HepG2 (cell line): Measurements from ENCODE around the gene C20orf144. TPM values are rescaled to one million over a fixed set of nuclear protein-coding genes. Genes with fewer than 3 reads are reported as not detected.

Experiments used
- ATAC-seq: fragments of 200-7000 bp; cut with Tn5 transposase; 3 replicates; pipeline ENCODE4 v1.9.1; 2020; ENCODE audit warnings: mild to moderate bottlenecking, moderate library complexity
- BruUV-seq: library from RNA; stranded (reverse); fragments of 400-500 nt; replicated peaks from 2 replicates; lab custom pipeline; 2021; lab: Mats Ljungman, UMichigan
- CTCF ChIA-PET: fragments of 300-600 bp; formaldehyde crosslinking; extraction: SDS; loops from one replicate; lab custom pipeline; 2021; ENCODE audit warnings: low total read pairs, inconsistent platforms, low intra/inter-chr PET ratio; lab: Yijun Ruan, JAX
- POLR2A ChIA-PET: fragments of 350-600 bp; sonication (Branson Sonifier 250); formaldehyde crosslinking; loops from one replicate; lab custom pipeline; 2020; ENCODE audit warnings: antibody characterized with exemption, inconsistent platforms; lab: Yijun Ruan, JAX
- DNase-seq: peaks from one replicate; pipeline ENCODE4 v3.0.0-alpha.2; 2015; ENCODE audit warnings: low spot score
- FAIRE-seq: peaks from 3 replicates; lab custom pipeline; 2011; peaks lifted over from hg19 to GRCh38; lab: Jason Lieb, UNC
- H2AFZ ChIP-seq: one replicate; pipeline ENCODE4 v1.6.1; 2011; ENCODE audit warnings: low read length, inconsistent platforms
- H3K27ac ChIP-seq: fragments of 300-600 bp; 3 replicates; pipeline ENCODE4 v1.8.0; 2011; ENCODE audit warnings: mixed run types, mild to moderate bottlenecking, mixed read lengths, low read length, inconsistent platforms; ENCODE audit not compliant: insufficient read depth; ENCODE audit errors: extremely low read length
- H3K27me3 ChIP-seq, 2 experiments: fragments of 200-600 bp in 1 of 2; 2 replicates in 1 of 2; 3 replicates in 1 of 2; pipeline versions ENCODE4 v1.6.0 to v1.8.0; 2011; ENCODE audit warnings: low read length in 2 of 2, mild to moderate bottlenecking in 2 of 2, moderate library complexity in 2 of 2, inconsistent platforms in 1 of 2; ENCODE audit not compliant: insufficient read depth in 2 of 2, control insufficient read depth in 1 of 2
- H3K36me3 ChIP-seq, 2 experiments: fragments of 200-600 bp in 1 of 2; replicated peaks in 1 of 2; 2 replicates in 1 of 2; 3 replicates in 1 of 2; pipeline versions ENCODE4 v1.5.1 to v1.8.0; 2011; ENCODE audit warnings: low read length in 2 of 2, inconsistent platforms in 1 of 2; ENCODE audit not compliant: insufficient read depth in 2 of 2, control insufficient read depth in 1 of 2
- H3K4me1 ChIP-seq: 2 replicates; pipeline ENCODE4 v1.5.1; 2012; ENCODE audit warnings: low read length, inconsistent platforms; ENCODE audit not compliant: insufficient read depth
- H3K4me2 ChIP-seq: 2 replicates; pipeline ENCODE4 v1.6.0; 2011; ENCODE audit warnings: low read depth, low read length, inconsistent platforms
- H3K4me3 ChIP-seq, 3 experiments: fragments of 200-600 bp in 1 of 3; sonication (generic), shearing (Covaris generic) in 1 of 3; replicated peaks in 1 of 3; 2 replicates each; pipeline ENCODE4 v1.5.1; 2011 to 2016; ENCODE audit warnings: low read length in 3 of 3, inconsistent platforms in 2 of 3, low read depth in 2 of 3, mild to moderate bottlenecking in 2 of 3, control low read depth in 1 of 3, mixed read lengths in 1 of 3; ENCODE audit not compliant: insufficient read depth in 1 of 3
- H3K79me2 ChIP-seq: one replicate; pipeline ENCODE4 v1.6.1; 2011; ENCODE audit warnings: low read length, inconsistent platforms; ENCODE audit not compliant: insufficient read depth
- H3K9ac ChIP-seq: 2 replicates; pipeline ENCODE4 v1.6.0; 2011; ENCODE audit warnings: mild to moderate bottlenecking, low read depth, low read length, inconsistent platforms; ENCODE audit not compliant: insufficient read depth
- H3K9me3 ChIP-seq: 2 replicates; pipeline ENCODE4 v1.5.1; 2012; ENCODE audit warnings: mild to moderate bottlenecking, low read length
- H4K20me1 ChIP-seq: 2 replicates; pipeline ENCODE4 v1.6.0; 2011; ENCODE audit warnings: inconsistent platforms, mild to moderate bottlenecking, low read length, moderate library complexity; ENCODE audit not compliant: insufficient read depth
- BCL6 ChIP-seq: IDR thresholded peaks from 2 replicates; pipeline ENCODE4 v1.6.1; 2016; ENCODE audit warnings: missing genetic modification reagents, missing compliant biosample characterization
- CHD4 ChIP-seq: fragments of 200-600 bp; sonication (generic); IDR thresholded peaks from 2 replicates; pipeline ENCODE4 v1.7.0; 2017; ENCODE audit warnings: mild to moderate bottlenecking, low read length, borderline replicate concordance
- FOSL2 ChIP-seq: sonication (generic); formaldehyde crosslinking; IDR thresholded peaks from 2 replicates; pipeline ENCODE4 v1.4.0; 2020; ENCODE audit warnings: missing genetic modification reagents
- HDAC1 ChIP-seq: sonication (generic); formaldehyde crosslinking; IDR thresholded peaks from 2 replicates; pipeline ENCODE4 v1.5.1; 2020; ENCODE audit warnings: mild to moderate bottlenecking, missing genetic modification reagents
- HMG20A ChIP-seq: IDR thresholded peaks from 2 replicates; pipeline ENCODE4 v1.6.1; 2016; ENCODE audit warnings: borderline replicate concordance
- IRF2 ChIP-seq: IDR thresholded peaks from 2 replicates; pipeline ENCODE4 v1.6.1; 2018; ENCODE audit warnings: missing genetic modification reagents, missing compliant biosample characterization
- NCOA2 ChIP-seq: sonication (generic); formaldehyde crosslinking; IDR thresholded peaks from 2 replicates; pipeline ENCODE4 v1.8.0; 2022; ENCODE audit warnings: inconsistent platforms
- NR2F2 ChIP-seq: IDR thresholded peaks from 2 replicates; pipeline ENCODE4 v1.6.1; 2012; ENCODE audit warnings: low read depth, inconsistent platforms, borderline replicate concordance
- RELA ChIP-seq: sonication (generic); formaldehyde crosslinking; IDR thresholded peaks from 2 replicates; pipeline ENCODE4 v1.4.0; 2020; ENCODE audit warnings: missing genetic modification reagents
- RXRA ChIP-seq: sonication (generic); formaldehyde crosslinking; IDR thresholded peaks from 2 replicates; pipeline ENCODE4 v1.5.1; 2020; ENCODE audit warnings: missing genetic modification reagents
- SALL1 ChIP-seq: sonication (generic); formaldehyde crosslinking; IDR thresholded peaks from 2 replicates; pipeline ENCODE4 v1.8.0; 2022; ENCODE audit warnings: mild to moderate bottlenecking, missing genetic modification reagents
- SRY ChIP-seq: sonication (generic); formaldehyde crosslinking; IDR thresholded peaks from 2 replicates; pipeline ENCODE4 v1.8.0; 2022; ENCODE audit warnings: mild to moderate bottlenecking, missing genetic modification reagents
- TBX2 ChIP-seq: sonication (generic); formaldehyde crosslinking; IDR thresholded peaks from 2 replicates; pipeline ENCODE4 v1.5.0; 2020; ENCODE audit warnings: missing genetic modification reagents, mild to moderate bottlenecking, borderline replicate concordance
- ZNF513 ChIP-seq: sonication (generic); formaldehyde crosslinking; conservative IDR thresholded peaks from 2 replicates; pipeline ENCODE4 v1.5.0; 2020; ENCODE audit warnings: missing genetic modification reagents
- ZNF770 ChIP-seq: sonication (generic); formaldehyde crosslinking; IDR thresholded peaks from 2 replicates; pipeline ENCODE4 v1.5.0; 2020; ENCODE audit warnings: mild to moderate bottlenecking, missing genetic modification reagents
- WGBS: methylation state at CpG from one replicate; pipeline ENCODE4 v1.1.6; 2017; ENCODE audit warnings: low lambda C conversion rate; 5-methylcytosine and 5-hydroxymethylcytosine counted together
- in situ Hi-C: cut with HindIII; loops from 2 replicates; pipeline ENCODE4 v1.10.0; 2017; ENCODE audit warnings: low pct_unique_long_range_greater_than_20kb; ENCODE audit not compliant: extremely low pct_ligation_motif_present
- intact Hi-C: fragments of 100-400 bp; cut with micrococcal nuclease; formaldehyde crosslinking; loops from one replicate; pipeline ENCODE4 v1.10.0; 2022; ENCODE audit not compliant: unreplicated experiment
- polyA plus RNA-seq, 8 experiments: library from polyadenylated mRNA; depleted of rRNA in 3 of 8; stranded (reverse) in 7 of 8; unstranded in 1 of 8; fragments of >200 nt; fragmentation: Illumina TruSeq in 4 of 8; extraction: Trizol in 4 of 8; gene quantifications; 2 replicates each; pipeline versions ENCODE4 v1.2.1 to v1.2.3, GENCODE V29; 2011 to 2016; ENCODE audit warnings: low read depth in 4 of 8, missing spikeins in 1 of 8, mixed read lengths in 1 of 8; ENCODE audit not compliant: insufficient read depth in 1 of 8
- total RNA-seq, 5 experiments: library from RNA; depleted of rRNA; stranded (reverse); fragments of >200 nt; fragmentation: Illumina TruSeq; extraction: Trizol; gene quantifications; 2 replicates each; pipeline ENCODE4 v1.2.3, GENCODE V29; 2016; ENCODE audit warnings: low read depth in 1 of 5
- TF ChIP-seq, protein P1 (sequence below): sonication (generic); formaldehyde crosslinking; IDR thresholded peaks from 2 replicates; pipeline ENCODE4 v1.5.1; 2020; ENCODE audit warnings: missing genetic modification reagents, mild to moderate bottlenecking, borderline replicate concordance
- TF ChIP-seq, protein P2 (sequence below): sonication (generic); formaldehyde crosslinking; IDR thresholded peaks from 2 replicates; pipeline ENCODE4 v1.8.1; 2023; ENCODE audit warnings: mild to moderate bottlenecking, missing genetic modification reagents, borderline replicate concordance

Gene C20orf144
- total and polyA plus RNA-seq, 2 of the 13 experiments (the other 11 are each of a cell fraction or from before 2014, with no cell fraction given) = 0.09 to 0.16 TPM

DNA sequence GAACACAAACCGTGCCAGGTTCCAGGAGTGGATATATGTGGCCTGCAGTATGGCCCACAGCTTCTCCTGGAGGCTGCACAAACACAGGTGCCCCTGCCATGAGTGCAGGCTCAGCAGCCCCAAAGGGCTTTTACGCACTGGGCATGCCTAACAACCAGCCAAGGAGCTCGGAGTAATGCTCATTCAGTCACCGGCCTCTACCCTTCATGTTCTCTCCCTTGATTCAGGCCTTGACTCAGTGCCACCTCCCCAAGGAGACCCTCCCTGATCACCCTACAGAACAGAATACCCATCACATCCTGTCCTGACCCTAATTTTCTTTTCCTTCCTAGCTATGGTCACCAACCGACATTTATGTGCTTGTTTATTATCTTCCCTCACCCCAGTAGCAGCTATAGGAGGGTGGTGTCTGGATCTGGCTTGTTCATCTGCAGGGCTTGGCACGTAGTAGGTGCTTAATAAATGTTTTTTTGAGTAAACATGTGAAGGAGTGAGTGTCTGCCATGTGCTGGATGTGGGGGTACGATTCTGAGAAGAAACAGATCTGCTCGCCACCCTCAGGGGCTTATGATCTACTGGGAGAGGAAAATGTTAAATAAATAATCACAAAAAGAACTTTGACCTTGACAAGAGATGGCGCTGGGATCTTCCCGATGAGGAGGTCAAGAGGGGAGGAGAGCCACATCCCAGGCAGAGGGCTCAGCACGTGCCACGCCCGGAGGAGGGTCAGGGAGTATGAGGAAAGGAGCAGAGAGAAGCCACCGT is 48.7 kb downstream of the C20orf144 start (continued):
- TF ChIP-seq FOSL2 (CRISPR knock-in tag) (peak; percentile 28; the same call in 1 of the 2 replicates), NR2F2 (peak; percentile 67), RXRA (CRISPR knock-in tag) (no peak)

GRCh38 chr20:33711446-33711738 is 49.3 kb downstream of the C20orf144 start:
- CTCF ChIA-PET = no interaction called here
- FAIRE-seq = no peak
- no TSS peak for BruUV-seq
- in situ Hi-C loops = no loop called here
- H3K9ac ChIP-seq = no peak overlapping the region
- H2AFZ ChIP-seq = no peak overlapping the region
- no peaks in the 10 kb centered on the region for H3K79me2 ChIP-seq
- peak; percentile 6 for ATAC-seq
- peak overlapping the region; percentile 43 for H3K4me2 ChIP-seq
- H3K27ac ChIP-seq = no peak overlapping the region
- H3K9me3 ChIP-seq = no peaks in the 10 kb centered on the region
- no peak overlapping the region for H3K4me3 ChIP-seq
- DNase-seq = no peak
- H3K4me1 ChIP-seq = peaks cover 83% of the 10 kb centered on the region
- peaks cover 2 to 4% of the 10 kb centered on the region in 2 experiments; a peak in 2 of 5 replicates for H3K27me3 ChIP-seq
- H3K36me3 ChIP-seq = no peaks in the 10 kb centered on the region
- no peaks in the 10 kb centered on the region for H4K20me1 ChIP-seq
- TF ChIP-seq, protein P1, sequence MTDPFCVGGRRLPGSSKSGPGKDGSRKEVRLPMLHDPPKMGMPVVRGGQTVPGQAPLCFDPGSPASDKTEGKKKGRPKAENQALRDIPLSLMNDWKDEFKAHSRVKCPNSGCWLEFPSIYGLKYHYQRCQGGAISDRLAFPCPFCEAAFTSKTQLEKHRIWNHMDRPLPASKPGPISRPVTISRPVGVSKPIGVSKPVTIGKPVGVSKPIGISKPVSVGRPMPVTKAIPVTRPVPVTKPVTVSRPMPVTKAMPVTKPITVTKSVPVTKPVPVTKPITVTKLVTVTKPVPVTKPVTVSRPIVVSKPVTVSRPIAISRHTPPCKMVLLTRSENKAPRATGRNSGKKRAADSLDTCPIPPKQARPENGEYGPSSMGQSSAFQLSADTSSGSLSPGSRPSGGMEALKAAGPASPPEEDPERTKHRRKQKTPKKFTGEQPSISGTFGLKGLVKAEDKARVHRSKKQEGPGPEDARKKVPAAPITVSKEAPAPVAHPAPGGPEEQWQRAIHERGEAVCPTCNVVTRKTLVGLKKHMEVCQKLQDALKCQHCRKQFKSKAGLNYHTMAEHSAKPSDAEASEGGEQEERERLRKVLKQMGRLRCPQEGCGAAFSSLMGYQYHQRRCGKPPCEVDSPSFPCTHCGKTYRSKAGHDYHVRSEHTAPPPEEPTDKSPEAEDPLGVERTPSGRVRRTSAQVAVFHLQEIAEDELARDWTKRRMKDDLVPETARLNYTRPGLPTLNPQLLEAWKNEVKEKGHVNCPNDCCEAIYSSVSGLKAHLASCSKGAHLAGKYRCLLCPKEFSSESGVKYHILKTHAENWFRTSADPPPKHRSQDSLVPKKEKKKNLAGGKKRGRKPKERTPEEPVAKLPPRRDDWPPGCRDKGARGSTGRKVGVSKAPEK (CRISPR knock-in tag) = peak; percentile 81; the same call in 1 of the 2 replicates
- 0 out of 2 replicates have a peak, but pooled peaks have one; percentile 27 for TF ChIP-seq TBX2
- TF ChIP-seq CHD4 = 0 out of 2 replicates have a peak, but pooled peaks have one; percentile 52
- TF ChIP-seq SRY (CRISPR knock-in tag) = 0 out of 2 replicates have a peak, but pooled peaks have one; percentile 25
- 0 out of 2 replicates have a peak, but pooled peaks have one; percentile 1 for TF ChIP-seq BCL6
- no peak for TF ChIP-seq NCOA2 (CRISPR knock-in tag)
- no peak for TF ChIP-seq RXRA (CRISPR knock-in tag)
- peak; percentile 3; the same call in 1 of the 2 replicates for TF ChIP-seq SALL1
- no peak for TF ChIP-seq HMG20A
- TF ChIP-seq, protein P2, sequence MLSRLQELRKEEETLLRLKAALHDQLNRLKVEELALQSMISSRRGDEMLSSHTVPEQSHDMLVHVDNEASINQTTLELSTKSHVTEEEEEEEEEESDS (CRISPR knock-in tag) = no peak
- TF ChIP-seq HDAC1 = 0 out of 2 replicates have a peak, but pooled peaks have one; percentile 3
- peak; percentile 13; the same call in 1 of the 2 replicates for TF ChIP-seq IRF2 (CRISPR knock-in tag)
- TF ChIP-seq RELA = no peak
- TF ChIP-seq ZNF513 (CRISPR knock-in tag) = no peak
- TF ChIP-seq ZNF770 (CRISPR knock-in tag) = 0 out of 2 replicates have a peak, but pooled peaks have one; percentile 32
- TF ChIP-seq, all 625 proteins: peak for 9
- 4% methylated on average over 1 of the region's 1 CpG for WGBS
- POLR2A ChIA-PET = no interaction called here
- intact Hi-C loops = no loop called here
